Measurements from ENCODE around the gene ARHGEF39.

- TF ChIP-seq CTCF (IDR thresholded peaks at IDR 0.05) (no peak), EP300 (IDR thresholded peaks at IDR 0.05) (no peak), POLR2A (IDR thresholded peaks at IDR 0.05) (no peak)
Measured at GRCh38 chr9:35713578-35713977, 48.6 kb upstream of the ARHGEF39 start.

Measured in tibial nerve (tissue), 4 donors.